Spleen (tissue), 7 donors: ENCODE data around the gene ISL2.

Experiments used
- CTCF ChIP-seq, 11 experiments: fragments of 200-600 bp in 7 of 11; fragments of 450-650 bp in 4 of 11; sonication (generic) in 4 of 11; IDR thresholded peaks in 8 of 11; conservative IDR thresholded peaks in 3 of 11; 1 replicate in 7 of 11; 2 replicates in 4 of 11; pipeline versions ENCODE4 v1.4.0 to v1.8.0; 2016 to 2021; ENCODE audit warnings: antibody characterized with exemption in 11 of 11, inconsistent platforms in 4 of 11, mild to moderate bottlenecking in 1 of 11
- POLR2AphosphoS5 ChIP-seq, 3 donors: sonication (generic); formaldehyde crosslinking; IDR thresholded peaks; one replicate each; pipeline ENCODE4 v1.5.1; 2017; ENCODE audit warnings: antibody characterized with exemption in 3 of 3
- donor health status: DM: no; HTN: no; CAD: no; lungs with moderate emphysema.
- donor health status: DM: no; HTN: no; CAD: no.
- donor health status: DM: no; HTN: no; CAD: no.

- TF ChIP-seq CTCF (IDR thresholded peaks at IDR 0.05 in 8 of 11, conservative IDR thresholded peaks at IDR 0.05 in 3 of 11) (no peak), POLR2AphosphoS5 (IDR thresholded peaks at IDR 0.05) (peak in 1 of 3 donors; percentile 44)
Observed at GRCh38 chr15:76337696-76338485, 1.3 kb downstream of the ISL2 start.
